ENCODE results near the gene DPRX.

GRCh38 chr19:53597023-53597422 is 34.8 kb upstream of the DPRX start:
- TF ChIP-seq EZH2phosphoT487 (IDR thresholded peaks at IDR 0.05; ENCODE audit: borderline replicate concordance, low read depth, low read length) (no peak), CTCF (conservative IDR thresholded peaks at IDR 0.05; ENCODE audit: low read length) (no peak)
